Right cardiac atrium (tissue), 5 donors: Measurements from ENCODE around the gene GLS. TPM values are rescaled to one million over a fixed set of nuclear protein-coding genes. Genes with fewer than 3 reads are reported as not detected.
A peak's percentile ranks its signal among the peaks of the same experiment; 100 is the strongest.
"Not testable (repeated sequence)": the region's sequence is repeated elsewhere in the genome, so short reads cannot be mapped to it uniquely, and the experiment has no call there.

Experiments used
- ATAC-seq, 2 donors: fragments of 200-7000 bp; cut with Tn5 transposase; one replicate each; pipeline versions ENCODE4 v1.8.0 to v1.9.1; 2020; ENCODE audit warnings: moderate library complexity in 2 of 2, mild to moderate bottlenecking in 1 of 2
- DNase-seq, 3 donors: peaks; one replicate each; pipeline ENCODE4 v3.0.0-alpha.2; 2020
- H3K27ac ChIP-seq: one replicate; pipeline ENCODE4 v1.5.1; 2013; ENCODE audit warnings: mild to moderate bottlenecking, low read length, control low read depth, moderate library complexity
- H3K27me3 ChIP-seq: one replicate; pipeline ENCODE4 v1.6.1; 2013; ENCODE audit not compliant: control insufficient read depth, insufficient read depth
- H3K4me1 ChIP-seq: one replicate; pipeline ENCODE4 v1.6.1; 2013; ENCODE audit warnings: low read length; ENCODE audit not compliant: control insufficient read depth, insufficient read depth
- H3K4me3 ChIP-seq: one replicate; pipeline ENCODE4 v1.5.1; 2013; ENCODE audit warnings: low read length, control low read depth
- H3K9me3 ChIP-seq: one replicate; pipeline ENCODE4 v1.6.1; 2013; ENCODE audit warnings: low read length; ENCODE audit not compliant: control insufficient read depth
- WGBS: extraction: QIAGEN DNeasy Blood & Tissue Kit; methylation state at CpG from one replicate; pipeline ENCODE4 v1.1.7; 2013; 5-methylcytosine and 5-hydroxymethylcytosine counted together
- intact Hi-C, 4 donors: fragments of 100-400 bp; cut with DNase I; formaldehyde crosslinking; loops; one replicate each; pipeline versions ENCODE4 v1.11.0 to v1.14.0; 2022 to 2023
- polyA plus RNA-seq: library from polyadenylated mRNA; stranded (reverse); fragments of 200-250 nt; gene quantifications from one replicate; pipeline ENCODE4 v1.2.3, GENCODE V29; 2013
- total RNA-seq, 4 donors: library from RNA; stranded (reverse); fragmentation: NEBNext Ultra II Directional; extraction: Animal tissue kit (Norgen Biotek cat#: 25700); gene quantifications; one replicate each; pipeline ENCODE4 v1.2.1, GENCODE V29; 2021
- donor health status: healthy with polysubstance abuse.
- donor health status: DM: no; HTN: yes; CAD: no.
- donor health status: DM: no; HTN: no; CAD: no.
- donor health status: DM: no; HTN: yes; CAD: no; lungs with severe emphysema.
- donor health status: DM: yes; HTN: yes; CAD: no.

GLS gene
- total and polyA plus RNA-seq, 5 donors = 33.4 to 106 (median 90.2) TPM

DNA sequence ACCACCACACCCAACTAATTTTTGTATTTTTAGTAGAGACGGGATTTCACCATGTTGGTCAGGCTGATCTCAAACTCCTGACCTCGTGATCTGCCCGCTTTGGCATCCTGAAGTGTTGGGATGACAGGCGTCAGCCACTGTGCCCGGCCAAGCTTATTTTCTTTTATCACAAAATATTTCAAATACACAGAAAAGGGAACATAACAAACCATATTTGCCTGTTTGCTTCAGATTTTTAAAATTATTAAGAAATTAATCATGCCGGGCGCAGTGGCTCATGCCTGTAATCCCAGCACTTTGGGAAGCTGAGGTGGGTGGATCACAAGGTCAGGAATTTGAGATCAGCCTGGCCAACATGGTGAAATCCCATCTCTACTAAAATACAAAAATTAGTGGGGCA is 7.2 kb upstream of the GLS start:
- WGBS = 96% methylated on average over 7 of the region's 7 CpGs
- ATAC-seq, DNase-seq, H3K9me3 ChIP-seq, H3K4me3 ChIP-seq, H3K27ac ChIP-seq, H3K4me1 ChIP-seq, intact Hi-C loops, H3K27me3 ChIP-seq: not testable (repeated sequence)

DNA sequence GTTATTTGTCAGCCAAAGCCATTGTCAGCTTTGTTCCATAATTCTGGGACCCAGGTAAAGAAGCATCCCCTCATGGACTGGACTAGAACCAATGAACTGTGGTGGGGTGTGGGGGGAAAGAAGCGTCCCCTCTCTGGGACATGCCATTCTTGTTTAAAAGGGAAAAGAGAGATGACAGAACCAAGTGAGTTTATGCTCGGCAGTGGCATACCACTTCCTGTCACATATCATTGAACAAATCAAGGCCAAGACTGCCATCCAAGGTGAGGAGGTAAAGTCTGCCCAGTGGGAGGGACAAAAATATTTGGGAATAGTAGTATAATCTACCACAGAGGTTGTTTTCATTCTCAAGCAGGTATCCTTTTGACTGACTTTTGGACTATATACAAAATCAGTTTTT is 4.7 kb upstream of the GLS start:
- no peak overlapping the region for H3K4me3 ChIP-seq
- WGBS = 75% methylated on average over 2 of the region's 2 CpGs
- DNase-seq (no peak), ATAC-seq (no peak)
- no peaks in the 10 kb centered on the region for H3K4me1 ChIP-seq
- H3K27me3 ChIP-seq = no peaks in the 10 kb centered on the region
- H3K9me3 ChIP-seq = no peaks in the 10 kb centered on the region
- intact Hi-C loops = no loop called here
- no peak overlapping the region for H3K27ac ChIP-seq

DNA sequence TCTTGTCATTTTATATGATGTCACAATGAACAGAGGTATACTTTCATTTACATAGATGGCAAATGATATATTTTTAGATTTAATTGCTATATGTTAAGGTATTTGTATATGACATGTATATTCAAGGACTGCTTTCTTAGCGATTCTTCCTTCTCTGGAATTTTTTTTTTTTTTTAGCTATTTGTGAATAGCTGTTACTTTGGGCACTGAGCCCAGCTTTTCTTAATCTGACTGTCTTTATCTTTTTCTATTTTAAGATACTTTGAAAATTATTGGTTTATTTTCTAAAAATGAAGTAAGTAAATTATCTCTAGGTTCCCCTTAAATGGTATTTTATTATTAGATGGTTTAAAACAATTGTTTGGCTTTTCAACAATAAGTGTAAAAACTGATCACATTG is 4.0 kb upstream of the GLS start:
- intact Hi-C loops = no loop called here
- Histone ChIP-seq H3K27me3 (no peaks in the 10 kb centered on the region), H3K9me3 (no peaks in the 10 kb centered on the region), H3K27ac (no peak overlapping the region), H3K4me1 (no peaks in the 10 kb centered on the region), H3K4me3 (no peak overlapping the region)
- DNase-seq (no peak), ATAC-seq (no peak)
- WGBS = 9% methylated on average over 1 of the region's 1 CpG

DNA sequence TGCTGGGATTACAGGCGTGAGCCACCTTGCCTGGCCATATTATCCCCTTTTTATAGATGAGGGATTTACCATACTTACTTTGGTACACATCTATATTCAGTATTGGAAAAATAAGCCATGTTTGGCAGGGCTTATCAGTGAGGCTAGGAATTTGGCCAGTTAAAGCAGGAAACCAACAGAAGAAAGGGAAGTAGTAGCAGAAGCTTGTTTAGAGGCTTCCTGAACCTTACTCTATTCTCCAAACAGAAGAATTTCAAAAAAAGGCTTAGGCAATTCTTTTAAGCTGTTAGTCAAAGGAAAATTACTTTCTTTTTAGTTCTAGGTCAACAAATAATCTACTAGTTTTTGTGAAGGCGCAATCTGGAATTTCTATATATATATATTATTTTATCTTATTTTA is 3.2 kb upstream of the GLS start:
- WGBS = 81% methylated on average over 2 of the region's 2 CpGs
- intact Hi-C loops = no loop called here
- no peak for ATAC-seq

DNA sequence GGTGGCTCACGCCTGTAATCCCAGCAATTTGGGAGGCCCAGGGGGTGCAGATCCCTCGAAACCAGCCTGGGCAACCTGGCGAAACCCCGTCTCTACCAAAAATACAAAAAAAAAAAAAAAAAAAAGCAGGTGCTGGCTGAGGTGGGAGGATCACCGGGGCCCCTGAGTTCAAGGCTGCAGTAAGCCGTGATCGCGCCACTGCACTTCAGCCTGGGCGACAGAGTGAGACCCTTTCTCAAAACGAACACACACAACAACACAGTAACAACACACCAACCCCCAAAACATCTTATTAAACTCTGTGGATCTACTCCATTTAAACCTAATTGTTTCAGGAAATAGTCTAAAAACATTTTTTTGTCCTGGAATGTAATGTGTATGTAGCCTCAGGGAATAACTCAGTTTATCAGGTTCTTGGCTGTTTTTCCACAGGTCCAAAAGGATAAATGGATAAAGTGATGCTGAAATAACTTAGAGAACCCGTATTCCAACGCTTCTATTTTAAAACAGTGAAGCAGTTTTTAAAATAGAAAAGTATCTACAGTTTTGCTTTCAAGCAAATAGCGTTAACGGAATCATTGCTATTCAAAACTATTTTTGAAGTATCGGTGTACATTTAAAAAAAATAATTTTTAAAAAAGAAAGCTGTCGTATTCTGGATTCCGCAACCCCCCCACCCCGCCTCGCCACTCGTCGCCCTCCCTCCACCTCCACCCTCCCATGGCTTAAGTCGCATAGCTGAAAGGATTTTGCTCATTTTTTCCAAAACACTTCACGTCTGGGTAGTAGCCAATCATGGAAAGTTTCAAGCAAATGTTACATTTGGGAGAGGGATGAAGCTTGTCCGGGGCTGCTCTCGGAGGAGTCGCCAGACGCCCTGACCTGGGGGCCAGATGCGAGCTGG is 895 bp upstream of the GLS start:
- Histone ChIP-seq H3K4me1 (no peaks in the 10 kb centered on the region), H3K4me3 (peak overlapping the region; percentile 90), H3K27me3 (no peaks in the 10 kb centered on the region), H3K27ac (peak overlapping the region; percentile 100), H3K9me3 (no peaks in the 10 kb centered on the region)
- no peak for DNase-seq
- no peak for ATAC-seq
- intact Hi-C loops = no loop called here
- WGBS = 32% methylated on average over 28 of the region's 28 CpGs

More for the DNA sequence above, 3.2 kb upstream of the GLS start:
- Histone ChIP-seq H3K27me3 (no peaks in the 10 kb centered on the region), H3K4me3 (no peak overlapping the region), H3K4me1 (no peaks in the 10 kb centered on the region), H3K9me3 (no peaks in the 10 kb centered on the region), H3K27ac (no peak overlapping the region)
- no peak for DNase-seq

DNA sequence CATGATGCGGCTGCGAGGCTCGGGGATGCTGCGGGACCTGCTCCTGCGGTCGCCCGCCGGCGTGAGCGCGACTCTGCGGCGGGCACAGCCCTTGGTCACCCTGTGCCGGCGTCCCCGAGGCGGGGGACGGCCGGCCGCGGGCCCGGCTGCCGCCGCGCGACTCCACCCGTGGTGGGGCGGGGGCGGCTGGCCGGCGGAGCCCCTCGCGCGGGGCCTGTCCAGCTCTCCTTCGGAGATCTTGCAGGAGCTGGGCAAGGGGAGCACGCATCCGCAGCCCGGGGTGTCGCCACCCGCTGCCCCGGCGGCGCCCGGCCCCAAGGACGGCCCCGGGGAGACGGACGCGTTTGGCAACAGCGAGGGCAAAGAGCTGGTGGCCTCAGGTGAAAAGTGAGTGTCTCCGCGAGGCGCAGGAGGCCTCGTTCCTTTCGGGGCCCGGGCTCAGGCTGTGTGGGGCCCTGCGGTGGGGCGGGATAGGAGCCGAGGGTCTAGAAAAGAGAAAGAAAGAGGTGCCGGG is 520 bp downstream of the GLS start:
- Histone ChIP-seq H3K27me3 (no peaks in the 10 kb centered on the region), H3K4me1 (peaks cover 3% of the 10 kb centered on the region), H3K4me3 (peak overlapping the region; percentile 90), H3K9me3 (no peaks in the 10 kb centered on the region), H3K27ac (peak overlapping the region; percentile 94)
- WGBS = under 1% methylated on average over 60 of the region's 60 CpGs
- intact Hi-C loops = no loop called here
- ATAC-seq = peak in 1 of 2 donors; percentile 3
- no peak for DNase-seq

DNA sequence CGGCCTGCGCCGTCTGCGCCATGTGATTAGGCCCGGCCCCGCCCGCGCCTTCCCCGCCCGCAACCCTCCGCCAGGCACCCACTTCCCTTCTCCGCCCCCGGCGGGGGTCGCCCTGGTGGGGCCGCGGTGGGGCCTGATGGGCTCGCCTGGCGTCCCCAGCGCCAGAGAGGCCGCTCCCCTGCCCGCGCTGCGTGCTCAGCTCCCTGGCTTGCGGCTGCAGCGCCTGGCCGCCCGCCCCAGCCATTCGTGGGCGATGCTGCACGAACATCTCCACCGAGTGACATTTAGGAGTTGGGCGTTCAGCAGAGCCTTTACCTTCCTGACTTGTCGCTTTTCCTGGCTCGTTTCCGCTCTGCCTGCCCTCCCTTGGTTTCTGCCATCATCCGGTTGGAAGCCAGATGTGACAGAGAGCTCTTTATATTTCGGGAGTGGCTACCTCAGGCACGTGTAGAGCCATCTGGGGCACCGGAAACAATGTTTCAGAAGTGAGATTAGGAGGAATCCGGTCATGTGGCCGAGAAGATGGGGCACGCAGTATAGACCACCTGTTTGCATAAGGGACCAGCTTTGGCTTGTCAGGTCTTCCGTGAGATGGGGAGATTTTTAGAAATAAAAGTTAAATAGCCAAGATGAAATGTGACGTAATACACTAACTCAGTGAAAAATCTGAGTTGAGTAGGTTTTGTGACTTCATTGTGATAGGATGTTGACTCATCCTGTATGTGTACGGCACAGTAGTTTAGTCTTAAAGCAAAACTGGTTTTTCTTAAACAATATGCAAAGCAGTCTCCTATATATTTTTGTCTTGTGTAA is 1.2 kb downstream of the GLS start:
- intact Hi-C loops = no loop called here

DNA sequence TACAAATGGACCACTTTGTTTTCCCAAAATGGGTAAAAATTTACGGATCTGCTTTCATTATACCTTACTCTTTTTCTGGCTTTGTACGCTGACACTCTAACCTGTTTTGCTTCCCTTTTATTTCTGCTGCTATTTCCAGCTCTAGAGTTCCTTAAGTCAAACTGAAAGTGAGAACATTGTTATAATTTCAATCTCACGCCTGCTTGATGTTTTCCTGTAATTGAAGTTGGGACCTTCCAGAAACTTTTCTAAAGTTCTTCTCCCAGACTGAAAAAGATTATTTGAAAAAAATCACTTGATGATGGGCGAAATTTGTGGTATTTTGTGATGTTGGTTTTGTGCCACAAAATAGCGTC is 1.8 kb downstream of the GLS start:
- ATAC-seq = no peak
- Histone ChIP-seq H3K27ac (no peak overlapping the region), H3K9me3 (no peaks in the 10 kb centered on the region), H3K27me3 (no peaks in the 10 kb centered on the region), H3K4me1 (peaks cover 3% of the 10 kb centered on the region), H3K4me3 (peak overlapping the region; percentile 90)
- DNase-seq = no peak
- intact Hi-C loops = no loop called here
- WGBS = 4% methylated on average over 5 of the region's 5 CpGs

More for the DNA sequence above, 1.2 kb downstream of the GLS start:
- Histone ChIP-seq H3K27ac (peak overlapping the region; percentile 94), H3K4me3 (peak overlapping the region; percentile 90), H3K9me3 (no peaks in the 10 kb centered on the region), H3K4me1 (peaks cover 3% of the 10 kb centered on the region), H3K27me3 (no peaks in the 10 kb centered on the region)
- DNase-seq (peak; percentile 66 to 87 (median 83)), ATAC-seq (peak; percentile 30 to 46)
- under 1% methylated on average over 46 of the region's 46 CpGs for WGBS

DNA sequence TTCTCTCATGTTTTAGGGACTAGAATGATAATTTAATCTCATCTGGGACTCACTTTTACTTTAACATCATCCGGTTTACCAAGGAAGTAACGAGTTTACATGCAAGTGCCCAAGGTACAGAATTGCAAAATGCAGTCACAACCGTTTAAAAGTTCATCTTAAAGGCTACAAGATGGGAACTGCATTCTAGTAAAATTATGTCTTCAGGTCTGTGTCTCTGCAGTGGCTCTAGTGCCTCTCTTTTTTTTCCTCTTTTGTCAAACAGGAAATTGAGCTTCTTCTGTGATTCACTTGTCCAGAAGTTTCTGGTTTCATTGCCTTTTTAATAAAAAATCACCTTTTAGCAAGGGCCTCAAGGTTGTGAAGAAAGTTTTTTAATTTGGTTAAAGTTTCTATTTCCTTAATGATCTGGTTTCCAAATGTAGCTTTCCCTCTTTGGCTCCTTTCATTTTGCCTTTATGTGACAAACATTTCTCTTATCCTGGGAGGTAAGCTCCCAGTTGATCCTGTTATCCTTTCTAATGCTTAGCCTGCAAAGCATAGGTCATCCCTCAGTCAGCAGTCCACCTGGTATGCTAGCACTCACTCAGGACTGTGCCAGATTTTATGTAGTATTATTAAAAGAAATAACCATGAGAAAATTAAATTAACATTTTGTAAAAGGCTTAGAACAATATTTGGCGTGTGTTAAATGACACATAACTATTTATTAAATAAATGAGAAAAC is 2.4 kb downstream of the GLS start:
- Histone ChIP-seq H3K9me3 (no peaks in the 10 kb centered on the region), H3K4me3 (peak overlapping the region; percentile 90), H3K4me1 (peaks cover 3% of the 10 kb centered on the region), H3K27me3 (no peaks in the 10 kb centered on the region), H3K27ac (no peak overlapping the region)
- intact Hi-C loops = no loop called here
- WGBS = 24% methylated on average over 4 of the region's 4 CpGs
- DNase-seq = no peak
- ATAC-seq = no peak

DNA sequence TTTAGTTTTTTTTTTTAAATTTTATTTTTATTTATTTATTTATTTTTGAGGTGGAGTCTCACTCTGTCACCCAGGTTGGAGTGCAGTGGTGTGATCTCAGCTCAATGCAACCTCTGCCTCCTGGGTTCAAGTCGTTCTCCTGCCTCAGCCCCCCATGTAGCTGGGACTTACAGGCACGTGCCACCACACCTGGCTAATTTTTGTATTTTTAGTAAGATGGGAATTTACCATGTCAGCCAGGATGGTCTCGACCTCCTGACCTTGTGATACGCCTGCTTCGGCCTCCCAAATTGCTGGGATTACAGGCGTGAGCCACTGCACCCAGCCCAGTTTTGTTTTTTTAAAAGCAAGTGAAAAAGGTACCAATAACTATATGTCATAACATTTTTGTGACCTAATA is 5.2 kb downstream of the GLS start:
- DNase-seq, intact Hi-C loops: not testable (repeated sequence)

More for the DNA sequence above, 5.2 kb downstream of the GLS start:
- not testable (repeated sequence) for H3K4me3 ChIP-seq, H3K4me1 ChIP-seq, H3K27ac ChIP-seq, H3K27me3 ChIP-seq, H3K9me3 ChIP-seq, ATAC-seq
- 84% methylated on average over 6 of the region's 6 CpGs for WGBS
